Testis (tissue), 3 donors: ENCODE measurements around the gene FAM222B. TPM values are rescaled to one million over a fixed set of nuclear protein-coding genes. Genes with fewer than 3 reads are reported as not detected.

Source experiments
- DNase-seq: peaks from one replicate; pipeline ENCODE4 v3.0.0-alpha.2; 2019
- H3K27ac ChIP-seq, 2 donors: fragments of 200-600 bp; sonication (generic); one replicate each; pipeline ENCODE4 v1.5.1; 2019
- H3K27me3 ChIP-seq: fragments of 200-600 bp; sonication (generic); one replicate; pipeline ENCODE4 v1.5.1; 2019
- H3K36me3 ChIP-seq: fragments of 200-600 bp; sonication (generic); one replicate; pipeline ENCODE4 v1.5.1; 2017; ENCODE audit warnings: low read depth; ENCODE audit errors: missing control alignments
- H3K4me1 ChIP-seq: fragments of 200-600 bp; sonication (generic); one replicate; pipeline ENCODE4 v1.5.1; 2019
- H3K4me3 ChIP-seq, 2 donors: fragments of 200-600 bp; sonication (generic); one replicate each; pipeline ENCODE4 v1.5.1; 2017 to 2019
- H3K9me3 ChIP-seq: fragments of 200-600 bp; sonication (generic); one replicate; pipeline ENCODE4 v1.5.1; 2017
- CTCF ChIP-seq, 3 experiments: fragments of 450-650 bp in 2 of 3; fragments of 200-600 bp in 1 of 3; sonication (generic) in 1 of 3; IDR thresholded peaks; one replicate each; pipeline ENCODE4 v1.5.1; 2016 to 2019; ENCODE audit warnings: antibody characterized with exemption in 3 of 3, mild to moderate bottlenecking in 2 of 3, moderate library complexity in 1 of 3
- POLR2A ChIP-seq: fragments of 450-650 bp; IDR thresholded peaks from one replicate; pipeline ENCODE4 v1.6.1; 2017; ENCODE audit warnings: antibody characterized with exemption, mild to moderate bottlenecking, moderate library complexity
- WGBS, 2 donors: methylation state at CpG; one replicate each; pipeline ENCODE4 v1.1.5; 2018; 5-methylcytosine and 5-hydroxymethylcytosine counted together
- intact Hi-C: fragments of 100-400 bp; cut with DNase I; formaldehyde crosslinking; loops from one replicate; pipeline ENCODE4 v1.15.1; 2023; ENCODE audit warnings: low total_unique reads
- microRNA counts, 2 donors: library from miRNA; unstranded; fragments of <30 nt; microRNA quantifications; one replicate each; lab custom pipeline; 2016
- microRNA-seq, 2 donors: library from miRNA; unstranded; fragments of <30 nt; microRNA quantifications; one replicate each; pipeline ENCODE4, GENCODE V29; 2016; ENCODE audit warnings: borderline number of aligned reads in 2 of 2, borderline replicate concordance in 1 of 2
- polyA plus RNA-seq: library from polyadenylated mRNA; stranded (reverse); fragments of 350-450 nt; fragmentation: Illumina TruSeq; extraction: RNeasy Lipid Tissue Mini Kit (QIAGEN cat#74804); gene quantifications from one replicate; pipeline ENCODE4 v1.2.3, GENCODE V29; 2014; ENCODE audit warnings: low read depth, low replicate concordance; ENCODE audit not compliant: insufficient read depth
- small RNA-seq, 2 donors: library from RNA; depleted of rRNA; stranded (forward); fragments of <200 nt; gene quantifications; one replicate each; pipeline ENCODE3, GENCODE V24; 2016
- total RNA-seq, 2 donors: library from RNA; depleted of rRNA; stranded (reverse); fragments of >200 nt; gene quantifications; one replicate each; pipeline ENCODE4 v1.2.3, GENCODE V29; 2016

The FAM222B gene
- total and polyA plus RNA-seq, 3 donors from 2014 or later = 69.6 to 84.5 (median 74.5) TPM

- Histone ChIP-seq H3K36me3 (no peaks in the 10 kb centered on the region), H3K4me1 (peaks cover 21% of the 10 kb centered on the region)
These were observed 131.5 kb downstream of the FAM222B start for GRCh38 chr17:28710861-28711722.

DNA sequence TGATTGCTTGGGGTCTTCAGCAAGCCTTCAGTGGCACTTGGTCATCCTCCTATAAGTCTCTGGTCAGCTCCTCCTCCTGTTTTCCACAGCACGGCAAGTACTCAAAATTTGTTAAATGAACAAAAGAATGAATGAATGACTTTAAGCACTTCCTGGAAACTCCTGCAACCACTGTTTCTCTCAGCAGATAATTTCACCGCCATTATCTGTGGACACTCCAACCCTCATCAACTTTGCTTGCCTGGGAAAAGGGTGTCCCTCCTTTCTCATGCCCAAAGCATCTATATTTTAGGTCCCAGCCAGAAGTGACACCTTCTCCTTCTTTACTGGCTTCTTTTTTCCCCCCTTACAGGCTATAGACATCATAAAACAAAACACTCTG is 135.3 kb downstream of the FAM222B start:
- H3K27me3 ChIP-seq = no peaks in the 10 kb centered on the region
- no peak overlapping the region for H3K4me3 ChIP-seq
- no peak overlapping the region for H3K27ac ChIP-seq
- 77 to 78% methylated on average over 2 of the region's 2 CpGs for WGBS, 2 donors
- intact Hi-C loops = no loop called here
- H3K9me3 ChIP-seq = no peaks in the 10 kb centered on the region
- no peak for DNase-seq
- no peak for TF ChIP-seq CTCF (IDR thresholded peaks at IDR 0.05)
- no peak for TF ChIP-seq POLR2A
- peaks cover 14% of the 10 kb centered on the region for H3K4me1 ChIP-seq
- H3K36me3 ChIP-seq = no peaks in the 10 kb centered on the region

More at GRCh38 chr17:28710861-28711722, 131.5 kb downstream of the FAM222B start:
- H3K27ac ChIP-seq = peak overlapping the region; percentile 82 to 94
- intact Hi-C loops = no loop called here
- H3K4me3 ChIP-seq = peak overlapping the region; percentile 64 to 73
- peak; percentile 92 for DNase-seq
- no peaks in the 10 kb centered on the region for H3K9me3 ChIP-seq
- 1% methylated on average over 60 to 74 of the region's 74 CpGs for WGBS, 2 donors
- H3K27me3 ChIP-seq = no peaks in the 10 kb centered on the region
- TF ChIP-seq CTCF (IDR thresholded peaks at IDR 0.05) (no peak), POLR2A (peak; percentile 7)

DNA sequence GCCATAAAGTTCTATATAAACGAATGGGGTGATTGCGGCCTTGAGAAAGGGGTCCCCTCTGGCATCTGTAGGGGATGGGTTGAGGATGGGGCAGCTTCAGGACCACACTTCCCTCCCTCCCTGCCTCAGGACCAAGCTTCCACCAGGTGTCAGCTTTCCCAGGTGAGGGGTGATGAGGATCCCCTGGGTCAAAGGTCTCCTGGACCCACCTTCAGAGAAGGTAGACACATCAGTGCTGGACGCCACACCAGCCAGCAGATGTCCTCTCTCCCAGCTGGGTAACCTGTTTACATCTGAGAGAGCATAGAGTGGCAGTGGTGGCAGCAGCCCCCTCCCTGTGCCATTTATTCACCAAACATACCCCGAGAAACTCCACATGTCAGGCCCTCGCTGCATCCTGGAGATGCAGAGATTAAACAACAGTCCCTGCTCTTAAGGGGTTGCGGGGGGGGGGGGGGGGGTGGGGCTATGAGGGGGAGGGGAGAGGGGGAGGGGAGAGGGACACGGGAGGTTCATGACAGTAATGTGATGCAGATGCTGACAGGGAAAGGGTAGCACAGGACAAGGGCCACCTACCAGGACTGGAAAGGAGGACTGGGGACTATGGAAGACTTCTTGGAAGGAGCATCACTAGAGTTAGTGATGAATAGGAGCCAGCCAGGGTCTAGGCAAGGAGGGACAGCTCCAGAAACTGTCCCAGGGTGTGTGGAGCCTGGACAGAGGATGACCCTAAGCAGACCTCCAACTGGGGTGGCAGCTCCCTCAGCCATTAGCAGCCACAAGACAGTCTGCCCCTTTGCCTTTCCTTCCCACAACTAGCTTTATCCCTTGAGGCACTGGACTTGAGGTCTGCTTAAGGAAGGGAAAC is 135.9 kb downstream of the FAM222B start:
- TF ChIP-seq POLR2A (no peak), CTCF (IDR thresholded peaks at IDR 0.05) (no peak)
- no peak for DNase-seq
- H3K27ac ChIP-seq = no peak overlapping the region
- no peaks in the 10 kb centered on the region for H3K27me3 ChIP-seq
- no peaks in the 10 kb centered on the region for H3K9me3 ChIP-seq
- H3K36me3 ChIP-seq = no peaks in the 10 kb centered on the region
- no peak overlapping the region for H3K4me3 ChIP-seq
- 65 to 70% methylated on average over 6 to 7 of the region's 7 CpGs for WGBS, 2 donors
- intact Hi-C loops = no loop called here
- H3K4me1 ChIP-seq = peaks cover 11% of the 10 kb centered on the region

MicroRNAs within 50 kb of the gene (microRNA counts, 767-probe panel; counts per million panel counts)
- microRNA hsa-miR-144-3p (lab: Ali Mortazavi, UCI) (3,312 to 5,595 counts per million in 2 donors), microRNA hsa-miR-451a (lab: Ali Mortazavi, UCI) (152 to 6,548 counts per million in 2 donors)

Small RNA genes lying within 50 kb of the gene (microRNA-seq; reads per million reads assigned to microRNA genes)
- 0 reads per million in 2 donors for gene MIR451B

Small RNA genes lying within 50 kb of the gene (small RNA-seq; reads per million reads assigned to genes)
- 0 reads per million in 2 donors for gene RF00019
- 0 reads per million in 2 donors for gene SNORD42A
- 0 reads per million in 2 donors for gene SNORD42B
- 0 reads per million in 2 donors for gene SNORD4A
- gene SNORD4B = 0 reads per million in 2 donors

Other genes with a start within 250 kb of the FAM222B start
- gene SPAG5, start 243.8 kb downstream of the FAM222B start, total RNA-seq = 100 to 1,000 TPM in 1 of 2 donors, 10 to 100 TPM in 1; 79.4 to 116 TPM
- gene SPAG5, start 243.8 kb downstream of the FAM222B start, polyA plus RNA-seq = 232 TPM
- 10 to 100 TPM; 38.0 to 41.7 TPM for gene RSKR, start 228.6 kb downstream of the FAM222B start, total RNA-seq
- 18.1 TPM for gene RSKR, start 228.6 kb downstream of the FAM222B start, polyA plus RNA-seq
- 100 to 1,000 TPM; 128 to 147 TPM for gene BLTP2, start 197.6 kb downstream of the FAM222B start, total RNA-seq
- 84.7 TPM for gene BLTP2, start 197.6 kb downstream of the FAM222B start, polyA plus RNA-seq
- gene SDF2, start 180.9 kb downstream of the FAM222B start, total RNA-seq = 10 to 100 TPM; 59.7 to 65.0 TPM
- 64.6 TPM for gene SDF2, start 180.9 kb downstream of the FAM222B start, polyA plus RNA-seq
- 100 to 1,000 TPM; 121 to 129 TPM for gene SUPT6H, start 180.6 kb downstream of the FAM222B start, total RNA-seq
- 64.8 TPM for gene SUPT6H, start 180.6 kb downstream of the FAM222B start, polyA plus RNA-seq
- gene PROCA1, start 130.9 kb downstream of the FAM222B start, total RNA-seq = 100 to 1,000 TPM in 1 of 2 donors, 10 to 100 TPM in 1; 90.2 to 322 TPM
- gene PROCA1, start 130.9 kb downstream of the FAM222B start, polyA plus RNA-seq = 286 TPM
- gene RAB34, start 124.9 kb downstream of the FAM222B start, total RNA-seq = 10 to 100 TPM; 30.4 to 47.3 TPM
- gene RAB34, start 124.9 kb downstream of the FAM222B start, polyA plus RNA-seq = 42.1 TPM
- gene RPL23A, start 122.8 kb downstream of the FAM222B start, total RNA-seq = 100 to 1,000 TPM; 200 to 343 TPM
- gene RPL23A, start 122.8 kb downstream of the FAM222B start, polyA plus RNA-seq = 757 TPM
- 1 to 10 TPM; 4.2 to 8.6 TPM for gene TLCD1, start 116.6 kb downstream of the FAM222B start, total RNA-seq
- 18.0 TPM for gene TLCD1, start 116.6 kb downstream of the FAM222B start, polyA plus RNA-seq
- 10 to 100 TPM; 10.1 to 10.7 TPM for gene NEK8, start 114.0 kb downstream of the FAM222B start, total RNA-seq
- 7.3 TPM for gene NEK8, start 114.0 kb downstream of the FAM222B start, polyA plus RNA-seq
- gene TRAF4, start 98.8 kb downstream of the FAM222B start, total RNA-seq = 10 to 100 TPM; 35.3 to 47.2 TPM
- gene TRAF4, start 98.8 kb downstream of the FAM222B start, polyA plus RNA-seq = 33.1 TPM
- 10 to 100 TPM; 61.1 to 75.2 TPM for gene ERAL1, start 12.2 kb upstream of the FAM222B start, total RNA-seq
- 54.8 TPM for gene ERAL1, start 12.2 kb upstream of the FAM222B start, polyA plus RNA-seq
- gene FLOT2, start 54.9 kb upstream of the FAM222B start, total RNA-seq = 10 to 100 TPM; 20.9 to 31.3 TPM
- gene FLOT2, start 54.9 kb upstream of the FAM222B start, polyA plus RNA-seq = 33.2 TPM
- 10 to 100 TPM; 14.9 to 18.6 TPM for gene DHRS13, start 60.3 kb upstream of the FAM222B start, total RNA-seq
- 8.7 TPM for gene DHRS13, start 60.3 kb upstream of the FAM222B start, polyA plus RNA-seq
- gene PHF12, start 108.7 kb upstream of the FAM222B start, total RNA-seq = 10 to 100 TPM; 82.4 to 85.3 TPM
- gene PHF12, start 108.7 kb upstream of the FAM222B start, polyA plus RNA-seq = 38.8 TPM
- gene SEZ6, start 163.2 kb upstream of the FAM222B start, total RNA-seq = 1 to 10 TPM in 1 of 2 donors, under 1 TPM in 1; 0.79 to 2.1 TPM
- 0.53 TPM for gene SEZ6, start 163.2 kb upstream of the FAM222B start, polyA plus RNA-seq
- gene PIPOX, start 200.4 kb upstream of the FAM222B start, total RNA-seq = 1 to 10 TPM; 5.9 to 6.8 TPM
- gene PIPOX, start 200.4 kb upstream of the FAM222B start, polyA plus RNA-seq = 3.9 TPM